Stimulated activated CD8-positive, alpha-beta memory T cell treated with anti-CD3 and anti-CD28 coated beads, Interleukin-2, amount 100 ng/mL, for 1 hour (primary cell): ENCODE results near the gene GNL3L.
A peak's percentile ranks its signal among the peaks of the same experiment; 100 is the strongest.
"Not testable (repeated sequence)": the region's sequence is repeated elsewhere in the genome, so short reads cannot be mapped to it uniquely, and the experiment has no call there.

Experiments used
- DNase-seq, 2 donors: peaks; one replicate each; pipeline ENCODE4 v3.0.0-alpha.2; 2020; ENCODE audit warnings: low read depth in 2 of 2

GNL3L gene, protein sequence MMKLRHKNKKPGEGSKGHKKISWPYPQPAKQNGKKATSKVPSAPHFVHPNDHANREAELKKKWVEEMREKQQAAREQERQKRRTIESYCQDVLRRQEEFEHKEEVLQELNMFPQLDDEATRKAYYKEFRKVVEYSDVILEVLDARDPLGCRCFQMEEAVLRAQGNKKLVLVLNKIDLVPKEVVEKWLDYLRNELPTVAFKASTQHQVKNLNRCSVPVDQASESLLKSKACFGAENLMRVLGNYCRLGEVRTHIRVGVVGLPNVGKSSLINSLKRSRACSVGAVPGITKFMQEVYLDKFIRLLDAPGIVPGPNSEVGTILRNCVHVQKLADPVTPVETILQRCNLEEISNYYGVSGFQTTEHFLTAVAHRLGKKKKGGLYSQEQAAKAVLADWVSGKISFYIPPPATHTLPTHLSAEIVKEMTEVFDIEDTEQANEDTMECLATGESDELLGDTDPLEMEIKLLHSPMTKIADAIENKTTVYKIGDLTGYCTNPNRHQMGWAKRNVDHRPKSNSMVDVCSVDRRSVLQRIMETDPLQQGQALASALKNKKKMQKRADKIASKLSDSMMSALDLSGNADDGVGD

DNA sequence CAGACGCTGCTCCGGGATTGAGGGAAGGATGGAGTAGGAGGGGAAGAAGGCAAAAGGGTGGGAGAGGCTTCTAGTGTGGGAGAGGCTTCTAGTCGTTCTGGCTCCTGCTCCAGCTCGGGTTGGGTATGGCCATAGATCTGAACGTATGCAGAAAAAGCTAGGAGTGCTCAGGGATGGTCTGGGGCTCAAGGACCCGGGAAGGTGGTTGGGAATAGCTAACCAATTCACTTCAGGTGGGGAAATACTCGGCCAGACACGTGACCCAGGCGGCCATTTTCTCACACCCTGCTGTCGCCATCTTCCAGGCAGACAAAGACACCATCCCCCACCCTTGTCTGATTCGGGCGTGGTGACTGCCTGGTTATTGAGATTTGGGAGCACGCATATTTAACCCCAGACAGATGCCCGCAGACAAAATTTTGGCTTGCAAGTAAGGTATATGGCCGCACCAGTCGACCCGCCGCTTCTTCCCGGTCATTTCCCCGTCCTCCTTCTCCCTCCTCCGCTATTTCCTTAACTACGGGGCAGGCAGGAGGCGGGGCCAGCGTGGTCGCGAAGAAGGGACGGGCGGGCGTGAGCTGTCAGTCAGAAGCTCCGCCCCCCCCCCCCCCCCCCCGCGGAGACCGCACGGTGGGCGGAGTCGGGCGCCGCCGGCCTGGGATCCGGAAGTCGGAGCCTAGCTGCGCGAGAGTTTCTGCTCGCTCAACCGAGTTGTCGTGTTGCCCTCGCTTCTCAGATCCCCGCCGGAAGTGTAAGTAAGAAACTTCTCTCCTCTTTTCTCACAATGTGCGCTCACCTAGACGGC lies at the start of gene GNL3L:
TSS of gene GNL3L (plus strand) at position 668 of the 805 bp plus-strand sequence. CDS start 2,348 bp downstream, outside the sequence.
- peak; percentile 53 to 66 for DNase-seq

GRCh38 chrX:54482839-54483593 lies 47.0 kb upstream of the GNL3L start:
- no peak for DNase-seq

- DNase-seq: no peak
Measured at GRCh38 chrX:54483946-54484345, 46.1 kb upstream of the GNL3L start.

DNA sequence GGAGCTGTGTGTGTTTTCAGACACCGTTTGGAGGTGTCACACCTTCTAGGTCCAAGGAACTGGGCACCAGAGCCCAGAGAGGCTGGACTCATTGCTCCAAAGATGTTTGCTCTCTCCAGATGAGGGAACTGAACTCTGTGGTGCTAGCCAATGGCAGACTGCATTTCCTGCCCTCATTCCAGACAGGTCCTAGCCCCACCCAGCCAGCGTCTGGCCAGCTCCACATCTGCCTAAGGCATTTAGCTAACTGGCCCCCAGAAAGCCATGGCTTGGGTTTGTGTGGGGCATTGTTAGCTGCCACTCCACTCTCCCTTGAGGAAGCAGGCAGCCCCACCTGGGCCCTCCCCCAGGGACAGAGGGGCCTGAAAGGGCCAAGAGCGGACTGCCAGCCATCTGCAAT lies 45.4 kb upstream of the GNL3L start:
- DNase-seq: no peak

- DNase-seq: not testable (repeated sequence)
Measured at GRCh38 chrX:54489819-54490218, 40.2 kb upstream of the GNL3L start.

DNA sequence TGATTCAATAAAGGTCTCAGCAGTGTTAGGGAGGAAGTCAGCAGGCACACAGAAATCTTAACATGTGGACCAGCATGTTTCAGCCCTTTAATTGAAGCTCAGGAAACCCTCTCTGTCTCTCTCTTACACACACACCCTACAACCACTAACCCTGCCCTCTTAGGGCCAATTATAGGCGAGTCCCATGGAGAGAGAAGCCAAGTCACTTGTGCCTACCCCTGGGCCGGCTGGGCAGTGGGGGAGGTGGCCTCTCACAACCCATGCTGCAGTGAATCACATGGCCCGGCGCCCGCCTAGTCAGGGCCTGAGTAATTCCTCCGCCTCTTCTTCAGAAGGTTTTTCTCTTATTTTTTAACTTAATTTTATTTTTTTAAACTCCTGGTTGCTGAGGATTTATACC lies 37.7 kb upstream of the GNL3L start:
- no peak for DNase-seq

DNA sequence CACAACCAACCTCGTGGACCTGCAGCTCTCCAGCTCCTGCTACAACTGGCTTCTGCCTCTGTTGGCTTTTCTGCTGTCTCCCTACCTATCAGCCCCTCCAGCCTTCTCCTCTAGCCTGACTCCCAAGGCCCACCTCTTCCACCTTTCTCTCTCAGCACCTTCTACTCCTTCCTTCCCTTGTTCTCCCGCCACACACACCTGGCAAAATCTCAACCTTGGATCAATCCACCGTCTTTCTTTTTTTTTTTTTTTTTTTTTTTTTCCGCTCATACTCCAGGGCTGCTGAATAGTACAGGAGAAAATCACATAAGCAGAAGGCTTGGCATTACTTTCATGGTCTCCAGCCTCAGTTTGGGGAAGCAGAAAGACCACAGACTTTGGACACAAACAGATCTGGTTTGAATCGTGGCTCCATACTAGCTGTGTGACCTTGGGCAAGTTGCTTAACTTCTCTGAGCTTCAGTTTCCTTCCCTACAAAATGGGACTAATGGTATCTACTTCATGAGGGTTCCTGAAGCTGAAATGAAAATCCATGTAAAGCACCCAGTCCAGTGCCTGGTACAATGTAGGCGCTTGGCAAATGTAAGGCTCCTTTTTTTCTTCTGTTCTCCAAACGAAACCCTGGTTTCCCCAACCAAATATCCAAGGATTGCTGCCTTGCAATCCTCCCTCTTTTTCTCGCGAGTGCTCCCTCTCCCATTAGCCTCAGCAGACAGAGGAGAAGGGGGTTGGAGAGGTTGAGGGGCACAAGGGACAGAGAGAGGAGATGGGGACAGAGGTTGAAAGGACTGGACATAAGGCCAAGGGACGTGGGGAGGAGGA lies 35.6 kb upstream of the GNL3L start:
- DNase-seq: no peak

GRCh38 chrX:54494989-54495813 lies 34.8 kb upstream of the GNL3L start:
- DNase-seq: no peak

DNA sequence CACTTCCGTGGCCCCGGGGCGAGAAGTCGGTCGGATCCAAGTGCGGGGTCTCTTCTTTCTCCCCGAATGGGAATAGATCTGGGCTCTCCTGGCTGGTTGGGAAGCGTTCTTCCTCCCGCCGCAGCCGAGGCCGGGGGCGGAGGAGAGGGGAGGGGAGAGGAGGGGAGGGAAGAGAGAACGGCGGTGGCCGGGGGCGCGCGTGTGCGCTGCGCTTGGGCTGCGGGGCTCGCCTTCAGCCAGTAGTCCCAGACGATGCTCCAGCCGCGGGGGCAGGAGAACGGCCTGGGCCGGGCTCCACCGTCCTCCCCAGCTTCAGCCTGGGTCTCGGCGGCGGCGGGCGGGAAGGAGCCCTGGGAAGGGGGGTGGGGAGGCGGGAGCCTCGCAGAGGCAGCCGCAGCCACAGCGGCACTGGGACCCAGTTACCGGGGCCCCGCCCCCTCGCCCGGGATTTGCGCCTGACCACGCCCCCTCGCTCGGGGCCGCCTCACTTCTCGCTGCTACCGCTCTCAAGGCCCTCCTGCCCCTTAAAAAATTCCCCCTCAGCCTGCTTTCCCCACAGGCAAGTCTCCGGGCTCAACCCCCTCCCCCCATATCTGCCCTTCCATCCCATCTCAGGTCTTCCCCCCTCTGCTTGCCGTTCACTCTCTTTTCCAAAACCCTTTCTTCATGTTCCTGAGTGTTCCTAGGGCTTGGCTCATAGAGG lies 34.1 kb upstream of the GNL3L start, which contains the start of gene FGD1:
TSS of gene FGD1 (minus strand) at position 421 of the 703 bp plus-strand sequence. CDS start 802 bp downstream, outside the sequence.
- DNase-seq: peak in 1 of 2 donors; percentile 16

DNA sequence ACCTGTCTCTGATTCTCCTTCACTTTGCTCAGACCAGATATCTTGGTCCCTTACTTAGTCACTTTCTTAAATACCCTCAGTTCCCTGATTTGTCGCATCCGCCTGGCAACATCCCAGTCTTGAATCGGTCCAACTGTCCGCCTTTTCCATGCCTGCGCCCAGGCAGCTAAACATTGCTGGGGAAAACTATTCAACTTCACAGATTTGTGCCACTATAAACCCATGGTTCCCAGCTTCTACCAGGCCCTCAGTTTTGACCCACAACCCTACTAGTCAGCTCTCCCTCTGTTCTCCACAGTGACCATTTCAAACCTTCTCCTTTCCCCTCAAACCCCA lies 33.5 kb upstream of the GNL3L start:
- no peak for DNase-seq

- DNase-seq: no peak
Measured at GRCh38 chrX:54496936-54497335, 33.1 kb upstream of the GNL3L start.

GRCh38 chrX:54509400-54509799 lies 20.6 kb upstream of the GNL3L start:
- DNase-seq: no peak

GRCh38 chrX:54529151-54529550 lies 868 bp upstream of the GNL3L start:
- DNase-seq: no peak

GRCh38 chrX:54530357-54530900 lies 410 bp downstream of the GNL3L start:
- no peak for DNase-seq

GRCh38 chrX:54534271-54534670 lies 4.3 kb downstream of the GNL3L start:
- no peak for DNase-seq

DNA sequence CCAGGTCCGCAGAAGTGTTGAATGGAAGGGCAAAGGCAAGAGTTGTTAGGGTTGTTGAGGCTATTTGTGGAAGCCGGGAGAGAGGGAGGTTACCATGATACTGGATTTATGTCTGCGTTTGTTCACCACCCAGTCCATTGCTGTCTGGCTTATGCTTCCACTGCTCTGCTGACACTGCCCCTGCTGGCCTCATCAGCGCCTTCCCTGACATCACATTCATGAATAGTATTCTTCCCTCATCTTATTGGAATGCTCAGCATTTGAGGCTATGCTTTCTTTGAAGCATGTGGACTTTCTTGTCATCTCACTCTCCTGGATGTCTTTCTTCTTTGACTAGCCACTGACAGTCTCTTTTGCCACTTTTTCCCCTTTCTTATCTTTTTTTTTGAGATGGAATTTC lies 10.3 kb downstream of the GNL3L start:
- DNase-seq: no peak

DNA sequence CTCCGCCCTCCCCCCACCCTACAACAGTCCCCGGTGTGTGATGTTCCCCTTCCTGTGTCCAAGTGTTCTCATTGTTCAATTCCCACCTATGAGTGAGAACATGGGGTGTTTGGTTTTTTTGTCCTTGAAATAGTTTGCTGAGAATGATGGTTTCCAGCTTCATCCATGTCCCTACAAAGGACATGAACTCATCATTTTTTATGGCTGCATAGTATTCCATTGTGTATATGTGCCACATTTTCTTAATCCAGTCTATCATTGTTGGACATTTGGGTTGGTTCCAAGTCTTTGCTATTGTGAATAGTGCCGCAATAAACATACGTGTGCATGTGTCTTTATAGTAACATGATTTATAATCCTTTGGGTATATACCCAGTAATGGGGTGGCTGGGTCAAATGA lies 12.2 kb downstream of the GNL3L start:
- DNase-seq: not testable (repeated sequence)

DNA sequence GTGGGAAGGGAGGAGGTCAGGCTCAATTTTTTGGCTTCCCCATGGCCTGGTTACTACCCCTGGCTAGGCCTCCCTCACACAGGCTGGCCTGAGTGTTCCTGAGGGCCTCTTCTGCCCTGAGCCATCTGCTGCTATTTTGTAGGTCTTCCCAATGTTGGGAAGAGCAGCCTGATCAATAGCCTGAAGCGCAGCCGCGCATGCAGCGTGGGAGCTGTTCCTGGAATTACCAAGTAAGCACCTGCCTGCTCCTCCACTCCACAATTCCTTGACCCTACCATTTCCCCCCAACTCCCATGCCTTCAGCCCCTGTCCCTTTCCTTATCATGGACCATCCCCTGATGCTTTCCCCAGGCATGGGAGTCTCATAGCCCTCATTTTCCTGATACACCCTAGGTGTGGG lies 20.8 kb downstream of the GNL3L start:
- DNase-seq: no peak

GRCh38 chrX:54551801-54552200 lies 21.8 kb downstream of the GNL3L start:
- no peak for DNase-seq
